Loucy (cell line): ENCODE data around the gene CDKN1A.

Experiments
- EZH2phosphoT487 ChIP-seq: fragments of 200-600 bp; IDR thresholded peaks from 2 replicates; pipeline ENCODE4 v1.6.1; 2018; ENCODE audit warnings: antibody characterized with exemption, mild to moderate bottlenecking, moderate library complexity, borderline replicate concordance
- TF ChIP-seq, protein P1 (sequence below): fragments of 200-600 bp; sonication (generic); conservative IDR thresholded peaks from 2 replicates; pipeline ENCODE4 v1.5.1; 2014; ENCODE audit warnings: mild to moderate bottlenecking, antibody characterized with exemption, low read length

- TF ChIP-seq, protein P1, sequence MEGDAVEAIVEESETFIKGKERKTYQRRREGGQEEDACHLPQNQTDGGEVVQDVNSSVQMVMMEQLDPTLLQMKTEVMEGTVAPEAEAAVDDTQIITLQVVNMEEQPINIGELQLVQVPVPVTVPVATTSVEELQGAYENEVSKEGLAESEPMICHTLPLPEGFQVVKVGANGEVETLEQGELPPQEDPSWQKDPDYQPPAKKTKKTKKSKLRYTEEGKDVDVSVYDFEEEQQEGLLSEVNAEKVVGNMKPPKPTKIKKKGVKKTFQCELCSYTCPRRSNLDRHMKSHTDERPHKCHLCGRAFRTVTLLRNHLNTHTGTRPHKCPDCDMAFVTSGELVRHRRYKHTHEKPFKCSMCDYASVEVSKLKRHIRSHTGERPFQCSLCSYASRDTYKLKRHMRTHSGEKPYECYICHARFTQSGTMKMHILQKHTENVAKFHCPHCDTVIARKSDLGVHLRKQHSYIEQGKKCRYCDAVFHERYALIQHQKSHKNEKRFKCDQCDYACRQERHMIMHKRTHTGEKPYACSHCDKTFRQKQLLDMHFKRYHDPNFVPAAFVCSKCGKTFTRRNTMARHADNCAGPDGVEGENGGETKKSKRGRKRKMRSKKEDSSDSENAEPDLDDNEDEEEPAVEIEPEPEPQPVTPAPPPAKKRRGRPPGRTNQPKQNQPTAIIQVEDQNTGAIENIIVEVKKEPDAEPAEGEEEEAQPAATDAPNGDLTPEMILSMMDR: no peak
- TF ChIP-seq EZH2phosphoT487: no peak
Observed at GRCh38 chr6:36694616-36695015, 16.1 kb downstream of the CDKN1A start.
